HL-60/S4 treated with phorbol 12-myristate 13-acetate at 8.2 ng/mL for 4 days and 3 days (cell line): ENCODE measurements around the gene ACOXL.
"Not testable (repeated sequence)": the region's sequence is repeated elsewhere in the genome, so short reads cannot be mapped to it uniquely, and the experiment has no call there.

ENCODE experiments used
- in situ Hi-C: fragments of 300-500 bp; cut with MboI; formaldehyde crosslinking; loops from 2 replicates; pipeline ENCODE4 v1.15.0; 2022; ENCODE audit warnings: low sequenced_read_pairs

ACOXL gene

GRCh38 chr2:111049792-111050640, 317.6 kb downstream of the ACOXL start:
- in situ Hi-C loops: no loop called here

- in situ Hi-C loops: no loop called here
Observed at GRCh38 chr2:111050701-111051376, 318.5 kb downstream of the ACOXL start.

- in situ Hi-C loops: no loop called here
Observed at GRCh38 chr2:111052621-111053020, 320.2 kb downstream of the ACOXL start.

- in situ Hi-C loops: no loop called here
Observed at GRCh38 chr2:111053266-111053665, 320.9 kb downstream of the ACOXL start.

GRCh38 chr2:111053825-111054515, 321.6 kb downstream of the ACOXL start:
- in situ Hi-C loops: no loop called here

- in situ Hi-C loops: no loop called here
Observed at GRCh38 chr2:111054791-111055691, 322.7 kb downstream of the ACOXL start.

GRCh38 chr2:111055735-111056134, 323.4 kb downstream of the ACOXL start:
- in situ Hi-C loops: no loop called here

GRCh38 chr2:111057045-111057444, 324.7 kb downstream of the ACOXL start:
- in situ Hi-C loops: no loop called here

- in situ Hi-C loops: no loop called here
Observed at GRCh38 chr2:111057721-111058120, 325.3 kb downstream of the ACOXL start.

- in situ Hi-C loops: no loop called here
Observed at GRCh38 chr2:111058264-111058663, 325.9 kb downstream of the ACOXL start.

- in situ Hi-C loops: no loop called here
Observed at GRCh38 chr2:111061191-111061590, 328.8 kb downstream of the ACOXL start.

- in situ Hi-C loops: no loop called here
Observed at GRCh38 chr2:111062417-111062816, 330.0 kb downstream of the ACOXL start.

GRCh38 chr2:111066062-111066593, 333.8 kb downstream of the ACOXL start:
- in situ Hi-C loops: no loop called here

- in situ Hi-C loops: no loop called here
Observed at GRCh38 chr2:111068435-111069058, 336.2 kb downstream of the ACOXL start.

GRCh38 chr2:111069722-111070121, 337.3 kb downstream of the ACOXL start:
- in situ Hi-C loops: no loop called here

- in situ Hi-C loops: no loop called here
Observed at GRCh38 chr2:111071600-111072171, 339.3 kb downstream of the ACOXL start.

GRCh38 chr2:111072220-111072871, 340.0 kb downstream of the ACOXL start:
- in situ Hi-C loops: no loop called here

GRCh38 chr2:111082659-111083058, 350.3 kb downstream of the ACOXL start:
- in situ Hi-C loops: not testable (repeated sequence)

- in situ Hi-C loops: no loop called here
Observed at GRCh38 chr2:111091811-111092211, 359.4 kb downstream of the ACOXL start.
